ENCODE measurements around the gene LIN54. TPM values are rescaled to one million over a fixed set of nuclear protein-coding genes. Genes with fewer than 3 reads are reported as not detected.

LIN54 gene
- total and polyA plus RNA-seq, 2 of the 13 experiments (the other 11 are each of a cell fraction or from before 2014, with no cell fraction given): 25.2 to 32.9 TPM

- TF ChIP-seq SP1 (IDR thresholded peaks at IDR 0.05): no peak
- TF ChIP-seq SP1 (CRISPR knock-in tag; IDR thresholded peaks at IDR 0.05): no peak
- peak; percentile 76; the same call in 1 of the 2 replicates for TF ChIP-seq MLX (CRISPR knock-in tag; IDR thresholded peaks at IDR 0.05)
- peak; percentile 50; the same call in 1 of the 2 replicates for TF ChIP-seq FOXO1 (CRISPR knock-in tag; IDR thresholded peaks at IDR 0.05)
- no peak for TF ChIP-seq ZNF44 (CRISPR knock-in tag; IDR thresholded peaks at IDR 0.05)
- peak; percentile 62; the same call in 1 of the 2 replicates for TF ChIP-seq KDM2A (CRISPR knock-in tag; IDR thresholded peaks at IDR 0.05; ENCODE audit: borderline replicate concordance, low read depth)
- TF ChIP-seq ZFP36 (IDR thresholded peaks at IDR 0.05; ENCODE audit: borderline replicate concordance, low read depth, low read length, partially characterized antibody): no peak
- no peak for TF ChIP-seq ZNF468 (CRISPR knock-in tag; IDR thresholded peaks at IDR 0.05)
- peak; percentile 91 for TF ChIP-seq PPARG (CRISPR knock-in tag; conservative IDR thresholded peaks at IDR 0.05)
- no peak for TF ChIP-seq NFIB (CRISPR knock-in tag; IDR thresholded peaks at IDR 0.05; ENCODE audit: borderline replicate concordance)
- no peak for TF ChIP-seq ZNF335 (CRISPR knock-in tag; IDR thresholded peaks at IDR 0.05)
- no peak for TF ChIP-seq ZNF138 (CRISPR knock-in tag; IDR thresholded peaks at IDR 0.05; ENCODE audit: low read depth)
- no peak for TF ChIP-seq FOXM1 (CRISPR knock-in tag; IDR thresholded peaks at IDR 0.05)
- peak; percentile 15; the same call in 1 of the 2 replicates for TF ChIP-seq GATAD2A (CRISPR knock-in tag; IDR thresholded peaks at IDR 0.05)
- TF ChIP-seq ZNF556 (CRISPR knock-in tag; IDR thresholded peaks at IDR 0.05; ENCODE audit: borderline replicate concordance): 0 out of 2 replicates have a peak, but pooled peaks have one; percentile 39
- TF ChIP-seq ZBTB1 (CRISPR knock-in tag; IDR thresholded peaks at IDR 0.05; ENCODE audit: borderline replicate concordance): no peak
- 0 out of 2 replicates have a peak, but pooled peaks have one; percentile 15 for TF ChIP-seq ZNF331 (CRISPR knock-in tag; IDR thresholded peaks at IDR 0.05)
- peak; percentile 79; the same call in 1 of the 2 replicates for TF ChIP-seq KAT7 (CRISPR knock-in tag; IDR thresholded peaks at IDR 0.05; ENCODE audit: borderline replicate concordance)
- TF ChIP-seq ZNF329 (CRISPR knock-in tag; IDR thresholded peaks at IDR 0.05; ENCODE audit: low read depth): no peak
- TF ChIP-seq HIVEP1 (CRISPR knock-in tag; IDR thresholded peaks at IDR 0.05): peak; percentile 95
- no peak for TF ChIP-seq ZNF318 (CRISPR knock-in tag; IDR thresholded peaks at IDR 0.05)
- peak; percentile 71 for TF ChIP-seq PITX1 (CRISPR knock-in tag; IDR thresholded peaks at IDR 0.05)
- no peak for TF ChIP-seq ZSCAN31 (CRISPR knock-in tag; IDR thresholded peaks at IDR 0.05; ENCODE audit: low read depth)
Observed at GRCh38 chr4:83010522-83011318, at the start of gene LIN54 (continued).
